Esophagus muscularis mucosa (tissue), 4 donors: ENCODE results near the gene C1QTNF7. TPM values are rescaled to one million over a fixed set of nuclear protein-coding genes. Genes with fewer than 3 reads are reported as not detected.
A peak's percentile ranks its signal among the peaks of the same experiment; 100 is the strongest.

Source experiments
- DNase-seq: peaks from one replicate; pipeline ENCODE4 v3.0.0-alpha.2; 2017; ENCODE audit errors: extremely low spot score
- H3K27ac ChIP-seq, 4 donors: fragments of 200-600 bp; sonication (generic); replicated peaks in 1 of 4; 1 replicate in 3 of 4; 2 replicates in 1 of 4; pipeline ENCODE4 v1.5.1; 2016 to 2019; ENCODE audit warnings: mild to moderate bottlenecking in 1 of 4
- H3K27me3 ChIP-seq, 4 donors: fragments of 200-600 bp; sonication (generic); one replicate each; pipeline versions ENCODE4 v1.5.1 to v1.6.0; 2016 to 2019
- H3K36me3 ChIP-seq, 4 donors: fragments of 200-600 bp; sonication (generic); one replicate each; pipeline ENCODE4 v1.5.1; 2016 to 2019
- H3K4me1 ChIP-seq, 4 donors: fragments of 200-600 bp; sonication (generic); one replicate each; pipeline ENCODE4 v1.5.1; 2016 to 2019
- H3K4me3 ChIP-seq, 4 donors: fragments of 200-600 bp; sonication (generic); 1 replicate in 2 of 4; 2 replicates in 2 of 4; pipeline ENCODE4 v1.5.1; 2016 to 2019; ENCODE audit warnings: mild to moderate bottlenecking in 4 of 4, moderate library complexity in 1 of 4
- H3K9me3 ChIP-seq, 4 donors: fragments of 200-600 bp; sonication (generic); 1 replicate in 3 of 4; 2 replicates in 1 of 4; pipeline ENCODE4 v1.5.1; 2016 to 2019
- EP300 ChIP-seq: sonication (generic); formaldehyde crosslinking; IDR thresholded peaks from one replicate; pipeline ENCODE4 v1.6.1; 2017; ENCODE audit warnings: antibody characterized with exemption
- POLR2A ChIP-seq: fragments of 450-650 bp; IDR thresholded peaks from one replicate; pipeline ENCODE4 v1.6.1; 2017; ENCODE audit warnings: antibody characterized with exemption, moderate library complexity, mild to moderate bottlenecking, low read depth
- POLR2AphosphoS5 ChIP-seq, 2 donors: sonication (generic); formaldehyde crosslinking; IDR thresholded peaks; one replicate each; pipeline ENCODE4 v1.6.1; 2017; ENCODE audit warnings: antibody characterized with exemption in 2 of 2
- WGBS: methylation state at CpG from one replicate; pipeline ENCODE4 v1.1.5; 2018; 5-methylcytosine and 5-hydroxymethylcytosine counted together
- intact Hi-C: fragments of 100-400 bp; cut with DNase I; formaldehyde crosslinking; loops from one replicate; pipeline ENCODE4 v1.15.1; 2023
- total RNA-seq, 4 donors: library from RNA; depleted of rRNA; stranded (reverse); fragments of >200 nt; gene quantifications; one replicate each; pipeline versions ENCODE4 v1.1.0 to v1.2.1, GENCODE V29; 2016
- TF ChIP-seq, protein P1 (sequence below), 3 experiments: fragments of 200-600 bp in 2 of 3; fragments of 450-650 bp in 1 of 3; sonication (generic) in 2 of 3; IDR thresholded peaks; one replicate each; pipeline ENCODE4 v1.5.1; 2017 to 2019; ENCODE audit warnings: antibody characterized with exemption in 3 of 3, mild to moderate bottlenecking in 2 of 3, moderate library complexity in 1 of 3

C1QTNF7 gene
- total RNA-seq, 4 donors from 2014 or later, result 15.7 to 41.9 (median 26.0) TPM

DNA sequence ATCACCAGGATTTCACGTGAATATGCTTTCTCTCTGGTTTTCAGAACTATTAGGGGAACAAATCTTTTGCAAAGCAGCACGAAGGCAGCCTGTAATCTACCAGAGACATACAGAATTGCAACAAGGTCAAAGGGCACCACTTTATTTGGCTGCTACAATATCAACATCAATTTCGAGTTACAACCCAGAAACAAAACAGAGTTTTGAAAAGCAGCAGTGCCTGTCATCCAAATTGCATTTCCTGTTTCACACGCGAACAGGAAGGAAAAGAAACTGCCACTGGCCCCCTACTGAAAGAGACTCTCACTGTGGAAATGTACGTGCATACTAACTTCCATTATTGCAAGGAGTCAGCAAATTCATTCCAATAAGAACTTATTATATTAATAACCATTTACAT lies 17.1 kb upstream of the C1QTNF7 start:
- TF ChIP-seq EP300 (no peak), POLR2AphosphoS5 (IDR thresholded peaks at IDR 0.05) (no peak)
- H3K4me1 ChIP-seq, result peaks cover 3 to 44% (median 32%) of the 10 kb centered on the region in 4 donors
- peak overlapping the region in 3 of 4 donors; percentile 9 to 15 (median 11) for H3K27ac ChIP-seq
- intact Hi-C loops, result no loop called here
- H3K9me3 ChIP-seq, result no peaks in the 10 kb centered on the region
- no peak for DNase-seq
- H3K36me3 ChIP-seq, result no peaks in the 10 kb centered on the region
- no peaks in the 10 kb centered on the region for H3K27me3 ChIP-seq
- 47% methylated on average over 6 of the region's 6 CpGs for WGBS
- no peak overlapping the region for H3K4me3 ChIP-seq

DNA sequence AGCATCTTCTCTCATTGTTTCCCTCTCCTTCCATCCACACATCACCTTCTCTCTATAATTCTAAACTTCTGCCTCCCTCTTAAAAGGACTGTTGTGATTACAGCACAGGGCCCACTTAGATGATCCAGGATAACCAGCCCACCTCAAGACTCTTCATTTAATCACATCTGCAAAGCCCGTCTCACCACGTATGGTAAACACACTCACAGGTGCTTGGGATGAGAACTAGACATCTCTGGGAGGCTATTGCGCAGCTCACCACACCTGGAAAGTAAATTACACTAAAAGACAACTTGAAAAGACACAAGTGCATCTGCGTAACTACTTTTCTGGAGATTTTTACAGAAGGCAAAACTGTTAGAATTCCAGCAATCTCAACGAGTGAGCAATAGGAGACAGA lies 15.4 kb upstream of the C1QTNF7 start:
- no peak for TF ChIP-seq EP300
- TF ChIP-seq POLR2AphosphoS5 (IDR thresholded peaks at IDR 0.05), result no peak
- TF ChIP-seq, protein P1, sequence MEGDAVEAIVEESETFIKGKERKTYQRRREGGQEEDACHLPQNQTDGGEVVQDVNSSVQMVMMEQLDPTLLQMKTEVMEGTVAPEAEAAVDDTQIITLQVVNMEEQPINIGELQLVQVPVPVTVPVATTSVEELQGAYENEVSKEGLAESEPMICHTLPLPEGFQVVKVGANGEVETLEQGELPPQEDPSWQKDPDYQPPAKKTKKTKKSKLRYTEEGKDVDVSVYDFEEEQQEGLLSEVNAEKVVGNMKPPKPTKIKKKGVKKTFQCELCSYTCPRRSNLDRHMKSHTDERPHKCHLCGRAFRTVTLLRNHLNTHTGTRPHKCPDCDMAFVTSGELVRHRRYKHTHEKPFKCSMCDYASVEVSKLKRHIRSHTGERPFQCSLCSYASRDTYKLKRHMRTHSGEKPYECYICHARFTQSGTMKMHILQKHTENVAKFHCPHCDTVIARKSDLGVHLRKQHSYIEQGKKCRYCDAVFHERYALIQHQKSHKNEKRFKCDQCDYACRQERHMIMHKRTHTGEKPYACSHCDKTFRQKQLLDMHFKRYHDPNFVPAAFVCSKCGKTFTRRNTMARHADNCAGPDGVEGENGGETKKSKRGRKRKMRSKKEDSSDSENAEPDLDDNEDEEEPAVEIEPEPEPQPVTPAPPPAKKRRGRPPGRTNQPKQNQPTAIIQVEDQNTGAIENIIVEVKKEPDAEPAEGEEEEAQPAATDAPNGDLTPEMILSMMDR (IDR thresholded peaks at IDR 0.05), result no peak
- no peak for TF ChIP-seq POLR2A
- Histone ChIP-seq H3K36me3 (no peaks in the 10 kb centered on the region), H3K27ac (no peak overlapping the region), H3K9me3 (no peaks in the 10 kb centered on the region), H3K4me3 (no peak overlapping the region), H3K27me3 (no peaks in the 10 kb centered on the region), H3K4me1 (peaks cover 3 to 59% (median 46%) of the 10 kb centered on the region in 4 donors)
- intact Hi-C loops, result no loop called here
- 92% methylated on average over 5 of the region's 5 CpGs for WGBS
- peak; percentile 80 for DNase-seq

DNA sequence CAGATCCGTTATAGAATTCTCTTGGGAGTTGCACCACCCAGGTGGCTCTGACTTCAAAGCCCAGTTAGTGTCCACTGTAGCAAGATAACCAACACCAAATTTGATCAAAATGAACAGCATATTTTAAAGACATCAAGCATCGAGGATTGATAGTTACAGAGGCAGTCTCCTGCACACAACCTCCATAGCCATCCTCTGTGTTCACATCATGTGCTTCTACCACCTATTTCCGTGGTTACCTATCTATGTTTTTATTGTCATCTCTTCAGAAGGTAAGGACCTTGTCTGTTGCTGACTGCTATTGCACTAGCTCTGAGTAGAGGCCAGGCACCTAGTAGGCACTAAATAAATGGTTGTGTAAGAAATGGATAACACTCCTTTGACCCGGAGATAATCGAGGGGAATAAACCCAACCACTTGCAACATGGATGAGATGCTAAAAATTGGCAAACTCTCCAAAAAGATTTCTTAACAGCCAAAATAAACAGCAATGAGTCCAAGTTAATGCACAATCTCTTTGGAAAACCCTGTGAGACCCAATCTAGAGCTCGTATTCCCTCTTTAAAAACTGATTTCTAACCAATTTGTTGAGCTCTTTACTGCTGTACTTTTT lies 14.7 kb upstream of the C1QTNF7 start:
- 66% methylated on average over 6 of the region's 6 CpGs for WGBS
- Histone ChIP-seq H3K27me3 (no peaks in the 10 kb centered on the region), H3K4me1 (peaks cover 3 to 65% (median 52%) of the 10 kb centered on the region in 4 donors), H3K36me3 (no peaks in the 10 kb centered on the region), H3K27ac (peak overlapping the region in 3 of 4 donors; percentile 64 to 77 (median 69)), H3K9me3 (no peaks in the 10 kb centered on the region), H3K4me3 (no peak overlapping the region)
- peak; percentile 74 for DNase-seq
- intact Hi-C loops, result no loop called here
- TF ChIP-seq POLR2A, result no peak
- TF ChIP-seq, protein P1 (IDR thresholded peaks at IDR 0.05), result no peak
- TF ChIP-seq POLR2AphosphoS5 (IDR thresholded peaks at IDR 0.05), result no peak
- TF ChIP-seq EP300, result no peak

DNA sequence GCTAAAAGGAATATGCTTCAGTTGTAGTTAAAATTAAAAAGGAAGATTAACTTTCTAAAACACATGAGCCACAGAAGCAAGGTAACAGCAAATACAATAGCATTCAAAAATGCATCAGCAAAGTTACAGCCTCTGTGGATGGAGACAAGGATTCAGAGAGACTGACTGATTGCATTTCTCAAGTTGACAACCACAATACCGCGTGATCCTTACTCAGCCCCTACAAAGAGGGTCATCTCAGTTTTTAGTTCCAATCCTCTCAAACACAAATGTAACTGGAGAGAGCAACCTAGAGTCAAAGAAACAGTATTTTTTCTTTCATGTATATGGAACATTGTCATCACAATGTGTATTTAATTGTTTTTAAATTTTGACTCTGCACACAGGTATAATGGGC lies 14.2 kb upstream of the C1QTNF7 start:
- H3K4me3 ChIP-seq, result no peak overlapping the region
- 65% methylated on average over 2 of the region's 2 CpGs for WGBS
- TF ChIP-seq EP300, result no peak
- TF ChIP-seq, protein P1 (IDR thresholded peaks at IDR 0.05), result no peak
- no peak for TF ChIP-seq POLR2AphosphoS5 (IDR thresholded peaks at IDR 0.05)
- TF ChIP-seq POLR2A, result no peak
- peak; percentile 12 for DNase-seq
- H3K36me3 ChIP-seq, result no peaks in the 10 kb centered on the region
- no peaks in the 10 kb centered on the region for H3K27me3 ChIP-seq
- intact Hi-C loops, result no loop called here
- H3K9me3 ChIP-seq, result no peaks in the 10 kb centered on the region
- peak overlapping the region in 3 of 4 donors; percentile 64 to 77 (median 69) for H3K27ac ChIP-seq
- H3K4me1 ChIP-seq, result peaks cover 3 to 70% (median 57%) of the 10 kb centered on the region in 4 donors

DNA sequence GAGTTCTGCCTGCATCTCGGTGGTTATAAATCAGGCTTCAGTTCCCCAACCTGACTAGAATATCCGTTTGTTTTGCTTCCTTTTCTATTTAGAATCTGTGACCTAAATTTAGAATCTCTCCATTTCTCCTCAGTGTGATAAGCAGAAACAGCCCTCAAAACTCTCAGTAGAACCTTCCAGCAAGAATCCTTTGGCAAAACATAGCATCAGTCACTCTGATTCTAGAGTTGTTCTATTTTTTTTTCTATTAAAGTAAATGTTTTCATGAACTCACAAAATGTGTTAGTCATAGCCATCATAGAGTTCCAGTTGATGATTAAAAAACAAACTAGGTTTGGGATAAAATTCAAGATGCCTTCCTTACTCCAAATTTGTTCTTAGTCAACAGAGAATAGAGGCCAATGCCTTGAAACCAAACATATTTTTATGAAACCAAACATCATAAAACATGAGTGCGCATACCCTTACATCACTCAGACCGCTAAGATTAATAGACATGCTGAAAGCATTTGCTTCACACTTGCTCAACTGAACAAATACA lies 13.2 kb upstream of the C1QTNF7 start:
- DNase-seq, result peak; percentile 60
- Histone ChIP-seq H3K27ac (peak overlapping the region; percentile 55 to 77 (median 66)), H3K36me3 (no peaks in the 10 kb centered on the region), H3K27me3 (no peaks in the 10 kb centered on the region), H3K4me3 (no peak overlapping the region), H3K9me3 (no peaks in the 10 kb centered on the region), H3K4me1 (peaks cover 3 to 80% (median 64%) of the 10 kb centered on the region in 4 donors)
- no peak for TF ChIP-seq POLR2A
- TF ChIP-seq POLR2AphosphoS5 (IDR thresholded peaks at IDR 0.05), result peak in 1 of 2 donors; percentile 53
- no peak for TF ChIP-seq EP300
- TF ChIP-seq, protein P1 (IDR thresholded peaks at IDR 0.05), result no peak
- 28% methylated on average over 4 of the region's 4 CpGs for WGBS
- intact Hi-C loops, result no loop called here
